ENCODE data around the gene RBMXL3. TPM values are rescaled to one million over a fixed set of nuclear protein-coding genes. Genes with fewer than 3 reads are reported as not detected.

RBMXL3 gene
- total and polyA plus RNA-seq, 2 of the 13 experiments (the other 11 are each of a cell fraction or from before 2014, with no cell fraction given): not detected

Other genes starting within 250 kb of the RBMXL3 start
- gene IL13RA2, start 171.8 kb upstream of the RBMXL3 start, total RNA-seq (2016; rRNA removed; fragmentation: Illumina TruSeq; extraction: Trizol): not detected in 2 replicates
- gene IL13RA2, start 171.8 kb upstream of the RBMXL3 start, polyA plus RNA-seq (2011; rRNA removed): not detected in 2 replicates
- not detected in 2 replicates for gene LRCH2, start 44.7 kb downstream of the RBMXL3 start, total RNA-seq (2016; rRNA removed; fragmentation: Illumina TruSeq; extraction: Trizol)
- not detected in 2 replicates for gene LRCH2, start 44.7 kb downstream of the RBMXL3 start, polyA plus RNA-seq (2011; rRNA removed)
- not detected in 2 replicates for gene LUZP4, start 100.3 kb downstream of the RBMXL3 start, total RNA-seq (2016; rRNA removed; fragmentation: Illumina TruSeq; extraction: Trizol)
- gene LUZP4, start 100.3 kb downstream of the RBMXL3 start, polyA plus RNA-seq (2011; rRNA removed): not detected in 2 replicates

Measured in HepG2 (cell line).